ENCODE results near the gene CNST. TPM values are rescaled to one million over a fixed set of nuclear protein-coding genes. Genes with fewer than 3 reads are reported as not detected.

CNST gene
- total and polyA plus RNA-seq, 2 of the 13 experiments (the other 11 are each of a cell fraction or from before 2014, with no cell fraction given), result 6.3 to 12.4 TPM

DNA sequence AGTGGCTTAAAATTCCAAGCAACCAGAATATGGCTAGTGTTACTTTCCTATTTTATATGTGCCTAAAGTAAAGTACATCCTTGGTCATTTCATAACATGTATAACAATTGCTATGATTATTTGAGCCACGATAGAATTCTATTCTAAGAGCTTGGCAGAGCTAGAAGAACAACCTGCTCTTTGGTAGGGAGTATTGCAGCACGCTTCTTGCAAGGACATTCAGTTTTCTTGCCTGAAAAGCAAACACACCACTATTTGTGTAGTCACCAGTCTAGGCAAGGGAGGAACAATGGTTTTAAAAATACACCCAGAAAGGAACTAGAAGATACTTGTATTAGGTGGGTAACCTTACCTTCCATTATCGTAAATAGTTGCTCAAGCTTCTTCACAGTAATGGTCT lies 51.5 kb downstream of the CNST start:
- H3K27ac ChIP-seq (ENCODE audit: extremely low read length, insufficient read depth, low read length), result no peak overlapping the region
- no peaks in the 10 kb centered on the region for H3K4me1 ChIP-seq (ENCODE audit: insufficient read depth, low read length)
- CTCF ChIA-PET (ENCODE audit: low intra/inter-chr PET ratio, low total read pairs), result no interaction called here
- H2AFZ ChIP-seq (ENCODE audit: low read length), result no peak overlapping the region
- H3K36me3 ChIP-seq (replicated peaks in 1 of 2; ENCODE audit: control insufficient read depth in 1 of 2, insufficient read depth in 2 of 2, low read length in 2 of 2), result peaks cover 0 to 16% of the 10 kb centered on the region in 2 experiments; a peak in 1 of 5 replicates
- no peaks in the 10 kb centered on the region for H3K27me3 ChIP-seq (ENCODE audit: control insufficient read depth in 1 of 2, insufficient read depth in 2 of 2, low read length in 2 of 2)
- ATAC-seq (no peak), DNase-seq (ENCODE audit: low spot score) (no peak), FAIRE-seq (no peak)
- intact Hi-C loops (cut with micrococcal nuclease; ENCODE audit: unreplicated experiment), result no loop called here
- in situ Hi-C loops (cut with HindIII; ENCODE audit: extremely low pct_ligation_motif_present, low pct_unique_long_range_greater_than_20kb), result no loop called here
- POLR2A ChIA-PET, result no interaction called here
- no peaks in the 10 kb centered on the region for H4K20me1 ChIP-seq (ENCODE audit: insufficient read depth, low read length)
- no TSS peak for BruUV-seq (replicated peaks)
- H3K4me2 ChIP-seq (ENCODE audit: low read depth, low read length), result no peak overlapping the region
- 93% methylated on average over 3 of the region's 3 CpGs for WGBS (ENCODE audit: low lambda C conversion rate)
- H3K79me2 ChIP-seq (ENCODE audit: insufficient read depth, low read length), result no peaks in the 10 kb centered on the region
- no peak for TF ChIP-seq SRSF1 (optimal IDR thresholded peaks at IDR 0.05; ENCODE audit: low read depth, low read length)
- TF ChIP-seq, protein P1, sequence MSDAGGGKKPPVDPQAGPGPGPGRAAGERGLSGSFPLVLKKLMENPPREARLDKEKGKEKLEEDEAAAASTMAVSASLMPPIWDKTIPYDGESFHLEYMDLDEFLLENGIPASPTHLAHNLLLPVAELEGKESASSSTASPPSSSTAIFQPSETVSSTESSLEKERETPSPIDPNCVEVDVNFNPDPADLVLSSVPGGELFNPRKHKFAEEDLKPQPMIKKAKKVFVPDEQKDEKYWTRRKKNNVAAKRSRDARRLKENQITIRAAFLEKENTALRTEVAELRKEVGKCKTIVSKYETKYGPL (CRISPR knock-in tag; IDR thresholded peaks at IDR 0.05), result no peak
- TF ChIP-seq, protein P2, sequence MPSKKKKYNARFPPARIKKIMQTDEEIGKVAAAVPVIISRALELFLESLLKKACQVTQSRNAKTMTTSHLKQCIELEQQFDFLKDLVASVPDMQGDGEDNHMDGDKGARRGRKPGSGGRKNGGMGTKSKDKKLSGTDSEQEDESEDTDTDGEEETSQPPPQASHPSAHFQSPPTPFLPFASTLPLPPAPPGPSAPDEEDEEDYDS (CRISPR knock-in tag; IDR thresholded peaks at IDR 0.05), result no peak
- TF ChIP-seq AHR (CRISPR knock-in tag; IDR thresholded peaks at IDR 0.05), result no peak
- TF ChIP-seq KDM2A (CRISPR knock-in tag; IDR thresholded peaks at IDR 0.05; ENCODE audit: borderline replicate concordance, low read depth), result no peak
- TF ChIP-seq, protein P3, sequence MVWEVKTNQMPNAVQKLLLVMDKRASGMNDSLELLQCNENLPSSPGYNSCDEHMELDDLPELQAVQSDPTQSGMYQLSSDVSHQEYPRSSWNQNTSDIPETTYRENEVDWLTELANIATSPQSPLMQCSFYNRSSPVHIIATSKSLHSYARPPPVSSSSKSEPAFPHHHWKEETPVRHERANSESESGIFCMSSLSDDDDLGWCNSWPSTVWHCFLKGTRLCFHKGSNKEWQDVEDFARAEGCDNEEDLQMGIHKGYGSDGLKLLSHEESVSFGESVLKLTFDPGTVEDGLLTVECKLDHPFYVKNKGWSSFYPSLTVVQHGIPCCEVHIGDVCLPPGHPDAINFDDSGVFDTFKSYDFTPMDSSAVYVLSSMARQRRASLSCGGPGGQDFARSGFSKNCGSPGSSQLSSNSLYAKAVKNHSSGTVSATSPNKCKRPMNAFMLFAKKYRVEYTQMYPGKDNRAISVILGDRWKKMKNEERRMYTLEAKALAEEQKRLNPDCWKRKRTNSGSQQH (CRISPR knock-in tag; IDR thresholded peaks at IDR 0.05; ENCODE audit: low read depth), result no peak
- no peak for TF ChIP-seq ZC3H13 (CRISPR knock-in tag; IDR thresholded peaks at IDR 0.05)
- TF ChIP-seq, protein P4, sequence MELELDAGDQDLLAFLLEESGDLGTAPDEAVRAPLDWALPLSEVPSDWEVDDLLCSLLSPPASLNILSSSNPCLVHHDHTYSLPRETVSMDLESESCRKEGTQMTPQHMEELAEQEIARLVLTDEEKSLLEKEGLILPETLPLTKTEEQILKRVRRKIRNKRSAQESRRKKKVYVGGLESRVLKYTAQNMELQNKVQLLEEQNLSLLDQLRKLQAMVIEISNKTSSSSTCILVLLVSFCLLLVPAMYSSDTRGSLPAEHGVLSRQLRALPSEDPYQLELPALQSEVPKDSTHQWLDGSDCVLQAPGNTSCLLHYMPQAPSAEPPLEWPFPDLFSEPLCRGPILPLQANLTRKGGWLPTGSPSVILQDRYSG (CRISPR knock-in tag; IDR thresholded peaks at IDR 0.05), result no peak
- no peak for TF ChIP-seq NFE2 (CRISPR knock-in tag; IDR thresholded peaks at IDR 0.05)
- no peak for TF ChIP-seq CEBPG (CRISPR knock-in tag; IDR thresholded peaks at IDR 0.05)
- TF ChIP-seq ZNF160 (CRISPR knock-in tag; IDR thresholded peaks at IDR 0.05), result no peak
- TF ChIP-seq ZEB1 (IDR thresholded peaks at IDR 0.05; ENCODE audit: insufficient replicate concordance, low read depth), result no peak
- TF ChIP-seq, protein P5, sequence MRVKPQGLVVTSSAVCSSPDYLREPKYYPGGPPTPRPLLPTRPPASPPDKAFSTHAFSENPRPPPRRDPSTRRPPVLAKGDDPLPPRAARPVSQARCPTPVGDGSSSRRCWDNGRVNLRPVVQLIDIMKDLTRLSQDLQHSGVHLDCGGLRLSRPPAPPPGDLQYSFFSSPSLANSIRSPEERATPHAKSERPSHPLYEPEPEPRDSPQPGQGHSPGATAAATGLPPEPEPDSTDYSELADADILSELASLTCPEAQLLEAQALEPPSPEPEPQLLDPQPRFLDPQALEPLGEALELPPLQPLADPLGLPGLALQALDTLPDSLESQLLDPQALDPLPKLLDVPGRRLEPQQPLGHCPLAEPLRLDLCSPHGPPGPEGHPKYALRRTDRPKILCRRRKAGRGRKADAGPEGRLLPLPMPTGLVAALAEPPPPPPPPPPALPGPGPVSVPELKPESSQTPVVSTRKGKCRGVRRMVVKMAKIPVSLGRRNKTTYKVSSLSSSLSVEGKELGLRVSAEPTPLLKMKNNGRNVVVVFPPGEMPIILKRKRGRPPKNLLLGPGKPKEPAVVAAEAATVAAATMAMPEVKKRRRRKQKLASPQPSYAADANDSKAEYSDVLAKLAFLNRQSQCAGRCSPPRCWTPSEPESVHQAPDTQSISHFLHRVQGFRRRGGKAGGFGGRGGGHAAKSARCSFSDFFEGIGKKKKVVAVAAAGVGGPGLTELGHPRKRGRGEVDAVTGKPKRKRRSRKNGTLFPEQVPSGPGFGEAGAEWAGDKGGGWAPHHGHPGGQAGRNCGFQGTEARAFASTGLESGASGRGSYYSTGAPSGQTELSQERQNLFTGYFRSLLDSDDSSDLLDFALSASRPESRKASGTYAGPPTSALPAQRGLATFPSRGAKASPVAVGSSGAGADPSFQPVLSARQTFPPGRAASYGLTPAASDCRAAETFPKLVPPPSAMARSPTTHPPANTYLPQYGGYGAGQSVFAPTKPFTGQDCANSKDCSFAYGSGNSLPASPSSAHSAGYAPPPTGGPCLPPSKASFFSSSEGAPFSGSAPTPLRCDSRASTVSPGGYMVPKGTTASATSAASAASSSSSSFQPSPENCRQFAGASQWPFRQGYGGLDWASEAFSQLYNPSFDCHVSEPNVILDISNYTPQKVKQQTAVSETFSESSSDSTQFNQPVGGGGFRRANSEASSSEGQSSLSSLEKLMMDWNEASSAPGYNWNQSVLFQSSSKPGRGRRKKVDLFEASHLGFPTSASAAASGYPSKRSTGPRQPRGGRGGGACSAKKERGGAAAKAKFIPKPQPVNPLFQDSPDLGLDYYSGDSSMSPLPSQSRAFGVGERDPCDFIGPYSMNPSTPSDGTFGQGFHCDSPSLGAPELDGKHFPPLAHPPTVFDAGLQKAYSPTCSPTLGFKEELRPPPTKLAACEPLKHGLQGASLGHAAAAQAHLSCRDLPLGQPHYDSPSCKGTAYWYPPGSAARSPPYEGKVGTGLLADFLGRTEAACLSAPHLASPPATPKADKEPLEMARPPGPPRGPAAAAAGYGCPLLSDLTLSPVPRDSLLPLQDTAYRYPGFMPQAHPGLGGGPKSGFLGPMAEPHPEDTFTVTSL (CRISPR knock-in tag; IDR thresholded peaks at IDR 0.05; ENCODE audit: borderline replicate concordance), result no peak
- no peak for TF ChIP-seq TSC22D2 (CRISPR knock-in tag; IDR thresholded peaks at IDR 0.05; ENCODE audit: borderline replicate concordance)
- no peak overlapping the region for H3K9ac ChIP-seq (ENCODE audit: insufficient read depth, low read depth, low read length)
- no peak overlapping the region for H3K4me3 ChIP-seq (replicated peaks in 1 of 3; ENCODE audit: insufficient read depth in 1 of 3, low read depth in 2 of 3, low read length in 3 of 3)
- H3K9me3 ChIP-seq (ENCODE audit: low read length), result no peaks in the 10 kb centered on the region

Data from HepG2 (cell line).